HG03439 (cell line): ENCODE measurements around the gene HMCN1.

Experiments
- ATAC-seq: cut with Tn5 transposase; IDR thresholded peaks from one replicate; pipeline ENCODE4 v1.9.1; 2021; ENCODE audit warnings: mild to moderate bottlenecking, moderate library complexity; ENCODE audit not compliant: unreplicated experiment

Gene HMCN1

DNA sequence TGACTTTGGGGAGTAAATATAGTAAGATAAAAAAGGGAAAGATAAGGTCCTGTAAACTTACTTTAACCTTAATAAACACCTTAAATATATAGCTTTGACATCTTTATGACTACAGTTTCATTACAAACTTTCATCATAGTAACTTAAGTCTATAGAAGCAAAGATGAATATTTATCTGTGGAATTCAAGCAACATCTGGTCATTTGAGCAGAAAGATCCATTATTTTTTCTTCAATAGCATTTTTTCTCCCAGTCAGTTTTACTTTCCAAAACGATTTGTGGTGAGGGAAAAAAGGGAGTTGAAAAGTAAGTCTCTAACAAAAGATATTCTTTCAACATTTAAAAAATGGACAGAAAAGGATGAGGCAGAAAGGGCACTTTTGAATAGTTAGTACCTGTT is 69.0 kb downstream of the HMCN1 start:
- no peak for ATAC-seq

DNA sequence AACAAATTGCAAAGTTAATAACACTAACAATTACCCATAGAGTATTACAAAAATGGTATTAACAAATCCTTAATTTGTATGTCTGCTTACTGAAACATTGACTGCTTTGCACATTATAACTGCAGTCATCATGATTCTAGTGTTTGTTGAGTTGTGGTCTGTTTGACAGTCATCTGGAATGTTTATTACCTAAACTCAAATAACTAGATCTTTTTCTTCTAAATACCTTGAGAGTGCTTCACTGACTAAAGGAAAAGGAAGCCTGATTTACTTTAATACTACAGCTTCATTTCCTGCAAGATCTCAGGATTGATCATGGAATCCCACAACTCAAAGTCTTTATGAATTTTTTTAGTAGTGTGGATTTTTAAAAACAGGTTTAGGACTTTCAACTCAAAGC is 70.0 kb downstream of the HMCN1 start:
- no peak for ATAC-seq

DNA sequence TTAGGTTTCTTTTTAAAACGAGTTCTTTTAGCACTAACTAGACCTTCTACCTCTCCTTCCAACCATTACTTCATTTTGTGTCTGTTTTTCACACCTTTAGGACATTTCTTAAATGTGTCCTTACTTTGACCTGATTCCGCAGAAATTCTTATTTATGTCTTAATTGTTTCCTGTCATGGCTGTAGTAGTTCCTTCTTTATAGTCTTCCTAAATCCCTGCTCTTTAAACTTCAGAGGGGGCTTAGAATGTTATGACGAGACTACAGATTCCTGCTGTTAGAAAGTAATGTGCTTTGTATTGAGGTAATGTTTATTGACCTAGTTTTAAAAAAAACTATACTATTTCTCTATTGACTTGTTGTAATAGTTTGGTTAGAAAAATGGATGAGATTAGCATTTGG is 70.4 kb downstream of the HMCN1 start:
- ATAC-seq, result no peak

DNA sequence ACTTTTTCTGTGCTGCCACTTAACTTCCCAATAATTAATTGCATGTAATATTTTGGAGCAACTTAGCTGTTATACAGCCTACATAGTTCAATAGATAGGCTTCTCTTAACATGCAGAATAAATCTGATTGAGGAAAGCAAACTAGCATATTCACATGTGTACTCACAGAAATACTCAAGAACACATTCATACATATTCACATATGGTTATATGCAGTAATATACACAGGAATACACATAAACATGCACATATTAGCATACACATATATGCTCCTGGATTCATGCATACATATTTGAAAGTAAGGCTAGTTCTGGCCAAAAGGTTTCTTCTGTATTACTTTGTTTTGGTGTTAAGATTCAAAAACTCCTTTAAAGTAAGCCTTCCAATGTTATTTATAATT is 73.1 kb downstream of the HMCN1 start:
- ATAC-seq, result no peak

DNA sequence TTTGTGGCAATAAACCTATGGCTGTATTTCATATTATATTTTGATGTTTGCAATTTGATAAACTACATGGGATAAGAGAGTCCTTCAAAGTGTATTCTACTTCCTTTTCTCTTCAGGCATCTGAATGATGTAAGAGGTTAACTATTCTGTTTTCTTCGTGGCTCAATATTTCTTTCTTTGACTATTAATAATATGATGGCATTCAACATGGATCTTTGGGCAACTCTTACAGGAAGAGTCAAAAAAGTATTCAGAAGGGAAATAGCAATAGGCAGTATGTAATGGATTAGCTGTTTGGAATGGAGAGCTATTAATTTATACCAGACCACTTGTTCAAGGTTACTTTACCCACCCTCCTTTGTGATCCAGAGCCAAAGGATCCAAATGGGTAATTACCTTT is 74.4 kb downstream of the HMCN1 start:
- no peak for ATAC-seq

DNA sequence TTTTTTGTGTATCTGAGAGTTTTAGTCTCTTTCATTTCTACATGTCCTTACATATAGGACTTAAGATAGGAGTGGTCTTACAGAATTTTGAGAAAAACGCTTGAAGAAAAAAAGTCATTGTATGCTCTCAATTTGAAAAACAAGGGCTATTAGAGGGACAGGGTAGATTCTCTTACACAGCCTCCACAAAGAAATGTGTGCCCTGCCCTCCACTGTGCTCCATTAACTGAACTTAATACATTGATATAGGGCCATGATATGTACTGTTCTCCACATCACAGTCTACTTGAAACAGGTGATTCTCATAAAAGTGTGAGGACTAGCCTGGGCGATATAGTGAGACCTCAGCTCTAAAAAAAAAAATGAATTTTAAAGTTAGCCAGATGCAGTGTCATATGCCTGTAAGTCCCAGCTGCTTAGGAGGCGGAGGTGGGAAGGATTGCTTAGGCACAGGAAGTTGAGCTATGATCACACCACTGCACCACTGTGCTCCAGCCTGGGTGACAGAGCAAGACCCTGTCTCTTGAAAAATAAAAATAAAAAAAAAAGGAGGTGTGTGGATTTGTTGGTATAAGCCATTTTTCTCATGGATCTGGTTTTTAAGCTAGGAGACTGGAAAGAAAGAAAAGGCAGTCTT is 77.0 kb downstream of the HMCN1 start:
- ATAC-seq, result no peak

DNA sequence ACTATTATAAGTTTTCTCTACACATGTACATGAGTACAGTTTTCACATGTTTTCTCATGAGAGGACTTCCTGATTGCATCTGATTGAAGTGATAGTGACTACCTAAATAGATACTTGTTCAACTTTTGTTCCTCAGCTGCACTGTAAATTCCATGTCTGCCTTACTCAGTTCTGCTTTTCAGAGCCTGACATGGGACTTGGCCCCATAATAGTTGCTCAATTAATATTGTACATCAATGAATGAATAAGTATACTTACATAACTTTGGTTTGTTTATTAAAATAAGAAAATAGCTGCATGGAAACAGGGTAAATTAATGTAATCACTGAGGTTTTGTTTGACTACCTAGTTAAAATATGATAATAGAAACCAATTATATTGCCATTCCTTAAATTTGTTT is 78.7 kb downstream of the HMCN1 start:
- ATAC-seq, result no peak

DNA sequence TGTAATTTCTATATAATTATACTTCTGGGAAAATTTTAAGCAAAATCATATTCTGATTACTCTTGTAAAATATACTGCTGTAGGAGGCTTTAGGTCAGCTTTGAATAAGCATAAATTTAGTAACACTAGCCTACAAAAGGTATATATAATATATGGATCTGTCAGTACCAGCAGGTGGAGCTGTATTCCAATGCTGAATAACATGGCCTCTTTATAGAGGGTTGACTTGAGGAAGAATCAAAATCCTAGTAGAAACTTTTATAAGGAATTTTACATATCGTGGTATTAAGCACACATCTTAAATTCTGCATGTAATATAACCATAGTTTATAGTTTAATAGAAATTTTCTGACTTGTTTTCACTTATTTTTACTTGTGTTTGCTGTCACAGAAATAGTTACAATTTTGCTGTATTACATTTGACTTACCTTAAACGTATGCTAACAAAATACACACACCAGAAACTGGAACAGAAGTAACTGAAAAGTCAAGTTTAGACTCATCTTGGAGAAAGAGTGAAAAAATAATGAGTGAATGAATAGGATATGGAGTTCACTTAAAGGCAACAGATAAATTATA is 79.3 kb downstream of the HMCN1 start:
- no peak for ATAC-seq

DNA sequence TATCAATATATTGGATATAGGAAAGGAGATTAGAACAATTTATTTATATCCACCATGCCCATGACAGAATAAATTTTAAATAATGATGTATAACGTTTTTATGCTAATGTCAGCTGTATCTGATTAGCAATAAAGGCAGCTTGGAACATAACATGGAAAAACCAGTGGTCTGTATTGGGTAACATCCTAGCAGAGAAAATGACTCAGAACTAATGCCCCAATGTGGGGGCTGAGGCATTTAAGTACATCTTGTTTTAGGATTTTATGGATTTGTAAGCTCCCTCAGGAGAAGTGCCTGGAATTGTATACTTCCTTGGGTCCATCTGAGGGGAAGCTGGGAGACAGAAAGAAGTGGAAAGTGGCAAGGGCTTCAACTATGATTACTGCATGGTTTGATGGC is 82.3 kb downstream of the HMCN1 start:
- ATAC-seq, result no peak

DNA sequence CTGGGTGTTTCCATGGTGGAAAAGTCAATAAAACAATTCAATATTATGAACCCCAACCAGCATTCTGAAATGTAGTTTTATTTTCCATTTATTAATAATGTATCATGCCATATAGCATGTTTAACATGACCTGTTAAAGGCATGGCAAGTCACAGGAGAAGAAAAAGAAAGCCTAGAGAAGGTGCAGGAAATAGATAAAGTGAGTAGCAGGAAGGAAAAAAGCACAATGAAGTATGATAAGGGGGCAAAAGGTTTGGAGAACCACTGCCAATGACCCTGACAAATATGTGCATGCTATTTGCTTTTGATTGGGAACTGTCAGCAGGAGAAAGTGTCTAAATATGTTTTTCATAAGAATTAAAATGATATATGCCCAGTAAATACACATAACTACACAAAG is 85.6 kb downstream of the HMCN1 start:
- no peak for ATAC-seq

DNA sequence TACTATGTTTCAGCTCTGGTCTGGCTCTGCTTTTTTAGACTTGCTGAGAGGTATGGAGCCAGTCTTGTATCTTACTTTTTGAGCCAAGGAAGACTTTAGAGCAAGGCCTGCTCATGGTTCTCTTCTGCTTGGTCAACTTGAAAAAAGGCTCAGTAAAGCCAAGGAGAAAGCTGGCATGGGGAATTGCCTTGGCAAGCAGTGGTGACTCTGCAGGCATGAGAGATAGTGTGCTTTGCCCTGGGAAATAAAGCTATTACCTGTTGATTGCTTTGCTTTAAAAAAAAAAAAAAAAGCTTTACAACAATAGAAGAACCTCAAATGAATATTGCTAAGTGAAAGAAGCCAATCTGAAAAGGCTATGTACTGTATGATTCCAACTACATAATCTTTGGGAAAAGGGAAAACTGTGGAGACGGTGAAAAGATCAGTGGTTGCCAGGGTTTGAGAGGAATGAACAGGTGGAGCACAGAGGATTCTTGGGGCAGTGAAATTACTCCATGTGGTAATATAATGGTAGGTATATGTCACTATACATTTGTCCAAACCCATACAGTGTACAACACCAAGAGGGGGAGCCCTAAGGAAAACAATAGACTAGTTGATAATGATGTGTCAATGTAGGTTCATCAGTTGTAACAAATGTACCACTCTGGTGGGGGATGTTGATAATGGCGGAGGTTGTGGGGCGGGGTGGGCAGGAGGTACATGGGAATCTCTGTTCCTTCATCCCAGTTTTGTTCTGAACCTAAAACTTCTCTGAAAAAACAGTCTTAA is 87.6 kb downstream of the HMCN1 start:
- ATAC-seq, result no peak

DNA sequence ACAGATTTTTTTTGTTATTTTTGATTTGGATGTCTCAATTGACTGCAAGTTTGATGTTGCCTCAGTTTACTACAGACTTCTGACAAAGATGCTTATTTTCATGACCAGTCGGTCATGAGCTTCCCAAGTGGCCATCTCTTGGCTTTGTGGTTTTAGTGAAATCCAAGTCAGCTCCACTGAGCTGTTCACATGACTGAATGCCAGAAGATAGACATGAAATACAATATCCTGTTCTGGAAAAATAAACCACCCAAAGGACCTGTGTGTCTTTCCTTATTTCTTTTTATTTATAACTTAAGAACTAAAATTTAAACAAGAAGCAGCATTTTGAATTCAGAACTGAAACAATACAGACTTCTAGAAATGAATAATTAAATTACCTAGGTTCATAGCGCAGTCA is 89.3 kb downstream of the HMCN1 start:
- no peak for ATAC-seq

DNA sequence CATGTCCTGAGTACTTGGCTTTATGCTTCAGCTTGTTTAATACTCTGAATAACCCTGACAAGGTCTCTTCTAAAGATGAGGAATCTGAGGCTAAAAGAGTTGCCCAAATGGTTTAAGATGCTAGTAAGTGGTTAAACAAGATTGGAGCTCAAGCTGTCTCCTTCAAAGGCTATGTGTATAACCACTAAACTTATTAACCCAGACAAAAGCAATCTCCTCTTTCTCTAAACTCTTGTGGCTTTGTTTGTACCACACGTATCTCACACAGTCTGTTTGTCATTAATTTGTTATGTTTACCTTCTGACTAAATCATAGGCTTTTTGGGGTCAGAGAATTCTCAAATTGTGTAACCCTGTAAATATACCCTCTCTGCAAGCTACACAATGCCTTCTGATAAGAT is 89.9 kb downstream of the HMCN1 start:
- ATAC-seq, result no peak

DNA sequence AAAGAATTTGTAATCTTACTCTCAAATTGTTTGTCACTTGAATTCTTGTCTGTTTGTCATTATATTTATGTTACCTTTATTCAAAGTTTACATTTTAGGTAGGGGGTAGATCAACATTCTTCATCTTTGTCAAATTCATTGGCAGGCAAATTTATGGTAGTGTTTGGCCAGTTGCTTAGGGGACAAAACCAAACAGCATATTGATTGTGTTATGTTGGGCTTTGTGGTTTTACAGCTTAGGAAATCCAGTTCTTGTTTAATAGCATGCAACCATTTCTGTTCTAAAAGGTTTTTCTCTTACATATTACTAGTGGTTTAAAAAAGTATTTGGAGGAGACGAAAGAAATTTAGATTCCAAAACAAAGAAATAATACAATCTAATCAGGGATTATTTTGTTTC is 91.4 kb downstream of the HMCN1 start:
- no peak for ATAC-seq

DNA sequence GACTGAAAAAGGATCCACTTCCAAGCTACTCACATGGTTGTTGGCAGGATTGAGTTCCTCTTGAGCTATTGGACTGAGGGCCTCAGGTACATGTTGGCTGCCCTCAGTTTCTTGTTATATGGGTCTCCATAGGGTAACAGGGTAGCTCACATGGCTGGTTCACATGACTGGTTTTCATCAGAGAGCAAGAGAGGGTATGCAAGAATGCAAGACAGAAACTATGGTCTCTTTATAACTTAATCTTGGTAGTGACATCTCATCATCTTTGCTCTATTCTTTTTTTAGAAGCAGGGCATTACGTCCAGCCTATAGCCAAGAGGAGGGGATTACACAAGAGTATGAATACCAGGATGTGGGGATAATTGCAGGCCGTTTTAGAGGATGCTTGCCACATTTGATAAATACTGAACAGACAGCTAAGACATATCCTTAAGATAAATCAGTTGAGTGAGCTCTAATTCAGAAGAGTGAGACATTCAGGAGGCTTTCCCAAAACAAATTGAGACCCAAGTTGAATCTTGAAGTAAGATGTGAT is 100.2 kb downstream of the HMCN1 start:
- no peak for ATAC-seq

DNA sequence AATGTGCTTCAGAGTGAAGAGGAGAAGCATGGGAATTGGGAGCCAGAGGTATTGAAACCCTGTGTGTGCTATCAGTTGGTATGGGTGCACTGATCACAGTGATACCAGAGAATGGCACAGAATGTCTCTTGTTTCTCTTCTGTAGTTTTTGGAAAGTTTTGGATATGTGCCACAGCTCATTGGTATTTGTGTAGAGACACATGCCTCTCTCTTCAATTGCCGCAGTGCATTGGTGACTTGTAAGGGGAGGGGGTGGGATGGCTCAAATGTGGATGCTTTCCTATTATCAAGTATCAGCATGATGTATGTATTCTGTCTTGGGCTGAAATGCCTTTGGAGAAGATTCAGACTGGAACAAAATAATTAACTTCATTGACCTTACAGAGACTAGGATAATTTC is 101.0 kb downstream of the HMCN1 start:
- ATAC-seq, result no peak

DNA sequence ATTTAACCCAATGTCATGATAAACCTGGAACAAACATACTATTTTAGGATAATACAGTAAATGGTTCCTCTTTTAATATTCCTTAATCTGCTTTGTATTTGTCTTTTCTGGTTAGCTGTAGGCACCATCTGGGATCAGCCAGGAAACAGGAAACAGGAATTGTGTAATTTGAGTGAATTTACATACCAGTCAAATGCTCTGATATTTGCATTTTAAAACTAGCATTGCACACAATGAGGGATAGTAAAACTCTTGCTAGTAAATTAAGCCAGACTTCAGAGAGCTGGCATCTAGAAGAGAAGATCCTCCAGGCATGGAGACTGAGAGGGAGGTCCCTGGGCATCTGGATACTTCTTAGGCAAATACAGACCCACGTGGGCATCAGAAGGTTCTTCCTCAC is 103.5 kb downstream of the HMCN1 start:
- no peak for ATAC-seq

DNA sequence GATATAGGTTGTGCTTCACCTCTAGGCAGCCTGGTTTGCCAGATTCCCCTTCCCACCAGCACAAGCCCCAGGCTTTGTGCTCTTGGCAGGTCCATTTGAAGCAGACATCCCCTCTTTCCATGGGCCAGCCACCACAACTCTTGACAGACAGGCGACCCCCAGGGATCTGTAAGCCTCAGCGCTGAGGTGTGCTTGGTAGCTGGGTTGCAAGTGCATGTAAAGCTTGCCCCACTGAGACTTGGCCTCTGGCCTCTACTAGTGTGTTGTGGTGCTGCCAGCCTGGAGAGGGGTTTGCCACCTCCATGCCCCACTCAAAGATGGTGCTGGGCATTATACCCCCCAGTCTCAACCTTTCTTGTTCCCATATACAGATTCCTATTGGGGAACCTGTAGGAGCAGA is 103.9 kb downstream of the HMCN1 start:
- ATAC-seq, result no peak

DNA sequence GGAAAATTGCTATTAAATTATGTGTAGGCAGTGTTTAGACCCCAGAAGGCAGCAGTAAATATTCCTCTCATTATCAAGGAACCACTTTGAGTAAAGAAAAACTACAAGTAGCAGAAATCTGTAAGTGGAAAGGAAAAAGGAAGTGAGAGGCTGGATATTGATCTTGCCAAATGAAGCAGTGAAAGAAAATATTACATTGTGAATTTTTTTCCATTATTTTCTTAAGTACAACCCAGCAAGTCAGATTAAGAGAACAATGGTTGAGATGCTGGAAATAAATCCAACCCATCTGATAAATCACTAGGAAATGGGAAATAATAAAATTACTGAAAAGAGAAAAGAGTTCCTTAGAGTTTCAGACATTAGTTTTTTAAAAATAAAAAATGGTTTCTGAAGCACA is 106.7 kb downstream of the HMCN1 start:
- ATAC-seq, result no peak

DNA sequence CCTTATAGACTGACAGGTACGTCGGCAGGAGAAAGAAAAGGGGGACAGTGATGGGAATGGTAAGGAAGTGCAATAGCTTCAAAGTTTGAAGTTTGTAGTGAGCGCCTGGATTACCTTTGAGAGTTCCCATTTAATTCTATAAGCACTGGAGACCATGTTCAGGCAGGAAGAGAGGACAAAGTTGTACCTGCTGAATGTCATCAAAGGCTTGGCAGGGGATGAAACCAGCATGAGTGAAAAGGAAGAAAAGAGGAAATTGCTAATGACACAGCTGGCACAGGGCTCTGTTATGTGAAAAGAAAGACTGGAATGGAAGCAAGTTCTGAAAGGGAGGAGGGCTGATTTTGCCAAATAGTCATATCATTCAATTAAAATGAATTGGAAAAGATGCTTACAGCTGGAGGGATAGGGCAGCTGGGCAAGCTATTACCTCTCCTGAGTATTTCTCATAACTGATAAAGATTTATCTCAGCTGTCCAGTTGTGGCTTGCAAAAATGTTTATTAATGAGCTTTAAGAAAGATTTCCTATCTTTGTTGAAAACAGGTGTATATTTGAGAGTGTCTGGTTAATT is 109.2 kb downstream of the HMCN1 start:
- no peak for ATAC-seq

DNA sequence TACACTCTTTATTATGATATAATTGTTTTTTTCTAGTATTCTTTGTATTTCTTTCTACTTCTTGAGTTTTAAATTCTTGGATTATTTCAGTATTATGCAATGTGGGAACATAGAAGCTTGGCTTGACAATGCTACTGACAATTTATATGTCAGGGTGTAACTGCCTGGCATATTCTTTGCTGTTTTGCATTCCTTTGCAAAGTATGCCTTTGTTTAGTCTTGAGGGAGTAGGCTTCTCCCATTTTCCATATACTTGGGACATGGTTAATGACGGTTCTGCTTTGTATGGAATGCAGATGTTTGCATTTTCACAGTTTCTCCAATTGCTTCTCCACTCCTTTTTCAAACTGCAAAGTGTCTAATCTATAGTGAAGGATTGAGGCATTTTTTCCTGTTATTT is 109.8 kb downstream of the HMCN1 start:
- ATAC-seq, result no peak
